ENCODE results near the gene LRRC8D.
"Not testable (repeated sequence)": the region's sequence is repeated elsewhere in the genome, so short reads cannot be mapped to it uniquely, and the experiment has no call there.

LRRC8D gene

DNA sequence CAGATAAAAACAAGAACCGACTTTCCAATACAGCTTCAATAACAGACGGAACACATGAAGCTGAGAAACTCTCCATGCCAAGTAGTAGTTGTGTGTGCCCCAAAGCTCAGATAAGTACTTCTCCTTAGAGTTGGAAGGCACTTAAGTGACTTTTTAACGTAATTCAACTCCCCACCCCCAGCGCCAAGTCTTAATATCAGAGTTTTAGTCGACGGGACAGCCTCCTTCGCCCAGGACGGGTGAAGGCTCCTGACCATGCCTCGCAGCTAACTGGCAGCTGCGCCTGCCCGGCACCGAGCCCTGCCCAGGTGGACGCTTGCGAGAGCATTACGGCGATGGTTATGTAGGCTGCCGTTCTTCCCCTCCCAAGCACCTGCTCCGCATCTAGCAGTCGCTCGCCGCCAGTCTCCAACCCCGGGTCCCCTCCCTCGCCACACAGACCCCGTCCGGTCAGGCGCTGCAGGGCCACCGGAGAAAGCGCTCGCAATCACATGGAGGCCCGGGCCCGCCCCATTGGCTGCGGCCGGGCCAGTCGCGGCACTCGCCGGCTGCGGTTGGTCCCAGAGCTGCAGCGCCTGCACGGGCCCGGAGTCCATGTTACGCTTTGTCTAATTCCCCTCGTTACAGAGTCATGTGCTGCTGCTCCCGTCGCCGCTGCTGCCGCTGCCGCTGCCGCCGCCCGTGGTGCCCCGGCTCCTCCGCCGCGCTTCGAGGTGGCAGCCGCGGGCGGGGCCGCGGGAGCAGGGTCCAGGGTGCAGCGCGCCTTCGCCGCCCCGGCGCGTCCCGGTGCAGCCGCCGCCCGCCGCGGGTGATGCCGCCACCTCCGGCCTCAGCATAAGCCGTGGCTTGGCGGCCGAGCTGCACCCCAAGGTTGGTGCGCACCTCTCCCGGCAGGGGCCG lies at the start of gene LRRC8D:
Gene LRRC8D (plus strand): TSS at position 611 of the 900 bp plus-strand sequence. CDS start 112,037 bp downstream, outside the sequence.
- TF ChIP-seq, protein P1, sequence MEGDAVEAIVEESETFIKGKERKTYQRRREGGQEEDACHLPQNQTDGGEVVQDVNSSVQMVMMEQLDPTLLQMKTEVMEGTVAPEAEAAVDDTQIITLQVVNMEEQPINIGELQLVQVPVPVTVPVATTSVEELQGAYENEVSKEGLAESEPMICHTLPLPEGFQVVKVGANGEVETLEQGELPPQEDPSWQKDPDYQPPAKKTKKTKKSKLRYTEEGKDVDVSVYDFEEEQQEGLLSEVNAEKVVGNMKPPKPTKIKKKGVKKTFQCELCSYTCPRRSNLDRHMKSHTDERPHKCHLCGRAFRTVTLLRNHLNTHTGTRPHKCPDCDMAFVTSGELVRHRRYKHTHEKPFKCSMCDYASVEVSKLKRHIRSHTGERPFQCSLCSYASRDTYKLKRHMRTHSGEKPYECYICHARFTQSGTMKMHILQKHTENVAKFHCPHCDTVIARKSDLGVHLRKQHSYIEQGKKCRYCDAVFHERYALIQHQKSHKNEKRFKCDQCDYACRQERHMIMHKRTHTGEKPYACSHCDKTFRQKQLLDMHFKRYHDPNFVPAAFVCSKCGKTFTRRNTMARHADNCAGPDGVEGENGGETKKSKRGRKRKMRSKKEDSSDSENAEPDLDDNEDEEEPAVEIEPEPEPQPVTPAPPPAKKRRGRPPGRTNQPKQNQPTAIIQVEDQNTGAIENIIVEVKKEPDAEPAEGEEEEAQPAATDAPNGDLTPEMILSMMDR (conservative IDR thresholded peaks at IDR 0.05) = no peak
- no peak; the same call in 1 of the 2 replicates for TF ChIP-seq ZFX (IDR thresholded peaks at IDR 0.05)
- H3K27ac ChIP-seq = peak within 1 kb of the TSS; percentile 86

DNA sequence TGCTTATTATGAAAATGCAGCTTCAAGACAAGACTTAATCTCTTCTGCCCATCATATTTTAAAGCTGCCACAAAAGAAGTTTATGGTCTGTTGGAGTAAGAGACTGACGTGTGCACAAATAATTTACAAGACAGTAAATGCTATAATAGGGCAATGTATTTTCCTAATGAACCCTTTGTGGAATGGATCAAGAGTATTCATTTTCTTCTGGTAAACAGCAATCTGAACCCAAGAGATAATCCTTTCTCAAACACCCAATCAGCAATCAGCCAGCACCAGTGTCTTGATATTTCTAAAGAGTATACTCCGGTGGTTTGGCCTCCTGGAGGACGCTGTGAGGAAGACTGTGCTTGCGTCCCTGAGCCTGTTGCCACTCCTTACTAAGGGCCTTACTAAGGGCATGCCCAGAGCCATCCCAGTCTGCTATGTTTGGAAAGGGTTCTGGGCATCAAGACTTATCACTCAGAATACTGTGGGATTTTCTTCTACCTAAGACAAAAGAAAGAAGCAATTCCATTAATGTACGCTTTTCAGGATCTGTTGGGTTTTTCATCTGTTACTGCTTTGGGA lies 48.8 kb upstream of the LRRC8D start:
- H3K27ac ChIP-seq = no peak overlapping the region
- TF ChIP-seq ZFX (IDR thresholded peaks at IDR 0.05) = no peak
- TF ChIP-seq, protein P1 (conservative IDR thresholded peaks at IDR 0.05) = no peak

DNA sequence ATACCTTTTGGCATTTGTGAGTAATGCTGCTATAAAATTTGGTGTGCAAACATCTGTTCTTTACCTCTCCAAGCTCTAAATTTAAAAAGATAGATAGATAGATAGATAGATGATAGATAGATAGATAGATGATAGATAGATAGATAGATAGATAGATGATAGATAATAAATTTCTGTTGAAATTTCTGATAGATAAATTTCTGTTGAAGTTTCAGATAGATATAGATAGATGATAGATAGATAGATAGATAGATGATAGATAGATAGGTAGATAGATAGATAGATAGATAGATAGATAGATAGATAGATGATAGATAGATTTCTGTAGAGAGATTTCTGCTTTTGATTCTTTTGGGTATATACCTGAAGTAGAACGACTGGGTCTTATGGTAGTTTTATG lies 44.7 kb upstream of the LRRC8D start:
- H3K27ac ChIP-seq = not testable (repeated sequence)

DNA sequence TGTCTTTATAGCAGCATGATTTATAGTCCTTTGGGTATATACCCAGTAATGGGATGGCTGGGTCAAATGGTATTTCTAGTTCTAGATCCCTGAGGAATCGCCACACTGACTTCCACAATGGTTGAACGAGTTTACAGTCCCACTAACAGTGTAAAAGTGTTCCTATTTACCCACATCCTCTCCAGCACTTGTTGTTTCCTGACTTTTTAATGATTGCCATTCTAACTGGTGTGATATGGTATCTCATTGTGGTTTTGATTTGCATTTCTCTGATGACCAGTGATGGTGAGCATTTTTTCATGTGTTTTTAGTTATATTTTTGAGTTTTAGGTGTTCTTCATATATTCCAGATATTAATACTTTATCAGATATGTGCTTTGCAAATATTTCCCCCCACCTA lies 43.6 kb upstream of the LRRC8D start:
- not testable (repeated sequence) for H3K27ac ChIP-seq

DNA sequence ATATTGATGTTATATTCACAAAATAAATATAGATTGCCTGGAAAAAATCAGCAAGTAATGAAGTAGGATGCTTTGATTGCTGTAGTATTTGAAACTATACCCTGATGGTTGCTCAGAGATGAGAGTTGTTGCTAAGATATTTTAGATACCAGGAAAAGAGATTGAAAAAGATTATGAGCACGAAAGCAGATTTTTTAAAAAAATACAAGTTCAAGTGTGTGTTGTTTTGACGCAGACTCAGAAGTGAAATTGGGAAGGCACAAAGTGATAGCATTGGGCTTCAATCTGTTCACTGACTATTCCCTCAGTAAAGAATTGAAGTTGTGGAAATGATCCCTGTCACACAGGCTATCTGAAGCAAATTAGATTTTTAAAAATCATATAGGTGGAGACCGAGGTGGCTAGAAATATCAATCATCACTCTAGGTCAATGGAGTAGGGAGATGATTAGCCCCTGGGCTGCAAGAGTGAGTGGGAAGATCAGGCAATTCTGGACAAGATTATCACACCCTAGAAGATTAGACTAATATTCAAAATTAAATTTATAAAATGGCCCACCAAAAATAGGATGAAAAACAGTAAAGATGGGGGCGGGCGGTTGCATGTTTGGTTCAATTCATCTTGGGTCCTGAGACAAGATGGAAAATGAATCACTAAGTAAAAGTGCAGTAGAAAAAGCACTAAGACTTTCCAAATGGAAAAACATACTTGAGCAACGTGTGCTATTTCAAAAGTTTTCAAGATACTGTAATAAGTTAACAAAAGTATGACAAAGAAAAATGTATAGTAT lies 41.5 kb upstream of the LRRC8D start:
- no peak overlapping the region for H3K27ac ChIP-seq
- TF ChIP-seq ZFX (IDR thresholded peaks at IDR 0.05) = no peak
- TF ChIP-seq, protein P1 (conservative IDR thresholded peaks at IDR 0.05) = no peak

DNA sequence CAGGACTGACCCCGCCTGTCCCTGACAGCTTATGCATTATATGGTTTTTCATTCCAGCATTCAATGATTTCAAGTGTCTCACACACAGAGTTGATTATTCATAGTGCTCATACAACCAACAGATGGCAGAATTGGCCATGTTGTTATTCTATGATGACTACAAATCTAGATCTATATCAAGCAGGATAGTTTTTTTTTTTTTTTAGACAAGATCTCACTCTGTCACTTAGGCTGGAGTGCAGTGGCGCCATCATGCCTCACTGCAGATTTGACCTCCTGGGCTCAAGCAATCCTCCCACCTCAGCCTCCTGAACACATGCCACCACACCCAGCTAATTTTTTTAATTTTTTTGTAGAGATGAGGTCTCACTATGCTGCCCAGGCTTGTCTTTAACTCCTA lies 40.1 kb upstream of the LRRC8D start:
- H3K27ac ChIP-seq = no peak overlapping the region
- TF ChIP-seq ZFX (IDR thresholded peaks at IDR 0.05) = no peak
- TF ChIP-seq, protein P1 (conservative IDR thresholded peaks at IDR 0.05) = peak; percentile 59

DNA sequence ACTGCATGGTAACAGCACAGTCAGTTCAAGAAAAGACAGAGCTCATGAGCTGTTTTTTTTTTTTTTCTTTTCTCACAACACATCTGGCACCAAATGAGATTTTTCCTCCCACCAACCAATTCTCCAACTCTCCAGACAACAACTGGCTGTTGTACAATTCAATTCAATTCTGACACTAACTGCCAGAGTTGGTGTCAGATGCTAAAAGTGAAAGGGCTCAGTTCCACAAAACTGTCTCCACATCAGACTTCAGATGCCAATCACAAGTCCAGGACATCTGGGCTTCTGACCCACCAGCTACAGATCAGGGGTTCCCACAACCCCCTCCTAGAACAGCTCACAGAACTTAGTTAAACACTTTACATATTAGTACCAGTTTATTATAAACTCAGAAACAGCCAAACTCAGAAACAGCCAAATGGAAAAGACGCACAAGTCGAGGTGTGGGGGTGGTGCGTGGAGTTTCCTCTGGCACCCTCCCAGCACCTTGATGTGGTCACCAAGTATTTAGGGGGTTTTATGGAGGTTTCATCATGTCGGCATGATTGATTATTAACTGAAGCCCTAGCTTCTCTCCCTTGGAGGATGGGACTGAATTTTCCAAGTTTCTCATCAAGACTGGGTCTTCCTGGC lies 39.2 kb upstream of the LRRC8D start:
- H3K27ac ChIP-seq = no peak overlapping the region
- TF ChIP-seq, protein P1 (conservative IDR thresholded peaks at IDR 0.05) = no peak
- no peak for TF ChIP-seq ZFX (IDR thresholded peaks at IDR 0.05)
